Measurements from ENCODE around the gene ADAM22. TPM values are rescaled to one million over a fixed set of nuclear protein-coding genes. Genes with fewer than 3 reads are reported as not detected.

ADAM22 gene
- polyA plus RNA-seq, 1 donor from 2014 or later, result 46.3 TPM

GRCh38 chr7:88205179-88205578 is 271.1 kb downstream of the ADAM22 start:
- Histone ChIP-seq H3K9me3 (ENCODE audit: low read length) (no peaks in the 10 kb centered on the region), H3F3A (ENCODE audit: insufficient read depth, low read length, poor library complexity, severe bottlenecking) (no peaks in the 10 kb centered on the region), H3K79me2 (replicated peaks; ENCODE audit: insufficient read depth, low read length) (no peaks in the 10 kb centered on the region), H3K27me3 (ENCODE audit: insufficient read depth, low read depth, low read length) (no peaks in the 10 kb centered on the region), H3K4me3 (ENCODE audit: low read length) (no peak overlapping the region), H3K4me2 (ENCODE audit: low read length) (no peak overlapping the region), H3K27ac (ENCODE audit: low read length) (no peak overlapping the region), H3K9ac (ENCODE audit: low read length) (no peak overlapping the region), H3K36me3 (ENCODE audit: insufficient read depth, low read length) (peaks cover 24% of the 10 kb centered on the region), H3K9me2 (ENCODE audit: insufficient read depth, low read length) (no peaks in the 10 kb centered on the region), H2AFZ (ENCODE audit: low read depth, low read length) (no peak overlapping the region), H4K20me1 (ENCODE audit: insufficient read depth) (no peaks in the 10 kb centered on the region)
- TF ChIP-seq RAD21 (conservative IDR thresholded peaks at IDR 0.05), result no peak
- no peak for TF ChIP-seq SMC3 (conservative IDR thresholded peaks at IDR 0.05; ENCODE audit: poor library complexity)
- TF ChIP-seq EP300 (conservative IDR thresholded peaks at IDR 0.05; ENCODE audit: poor library complexity, severe bottlenecking), result no peak
- TF ChIP-seq TAF1 (IDR thresholded peaks at IDR 0.05; ENCODE audit: low read depth), result no peak
- TF ChIP-seq, protein P1, sequence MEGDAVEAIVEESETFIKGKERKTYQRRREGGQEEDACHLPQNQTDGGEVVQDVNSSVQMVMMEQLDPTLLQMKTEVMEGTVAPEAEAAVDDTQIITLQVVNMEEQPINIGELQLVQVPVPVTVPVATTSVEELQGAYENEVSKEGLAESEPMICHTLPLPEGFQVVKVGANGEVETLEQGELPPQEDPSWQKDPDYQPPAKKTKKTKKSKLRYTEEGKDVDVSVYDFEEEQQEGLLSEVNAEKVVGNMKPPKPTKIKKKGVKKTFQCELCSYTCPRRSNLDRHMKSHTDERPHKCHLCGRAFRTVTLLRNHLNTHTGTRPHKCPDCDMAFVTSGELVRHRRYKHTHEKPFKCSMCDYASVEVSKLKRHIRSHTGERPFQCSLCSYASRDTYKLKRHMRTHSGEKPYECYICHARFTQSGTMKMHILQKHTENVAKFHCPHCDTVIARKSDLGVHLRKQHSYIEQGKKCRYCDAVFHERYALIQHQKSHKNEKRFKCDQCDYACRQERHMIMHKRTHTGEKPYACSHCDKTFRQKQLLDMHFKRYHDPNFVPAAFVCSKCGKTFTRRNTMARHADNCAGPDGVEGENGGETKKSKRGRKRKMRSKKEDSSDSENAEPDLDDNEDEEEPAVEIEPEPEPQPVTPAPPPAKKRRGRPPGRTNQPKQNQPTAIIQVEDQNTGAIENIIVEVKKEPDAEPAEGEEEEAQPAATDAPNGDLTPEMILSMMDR (IDR thresholded peaks at IDR 0.05; ENCODE audit: poor library complexity, severe bottlenecking), result no peak
- TF ChIP-seq REST (IDR thresholded peaks at IDR 0.05; ENCODE audit: borderline replicate concordance), result no peak
- no peak for TF ChIP-seq MXI1 (conservative IDR thresholded peaks at IDR 0.05; ENCODE audit: poor library complexity, severe bottlenecking)
- no peak for TF ChIP-seq EZH2 (IDR thresholded peaks at IDR 0.05; ENCODE audit: borderline replicate concordance, insufficient read depth, low read length, poor library complexity, severe bottlenecking)
- TF ChIP-seq POLR2AphosphoS5 (IDR thresholded peaks at IDR 0.05), result no peak

- H3K9ac ChIP-seq (ENCODE audit: low read length), result no peak overlapping the region
- H3K36me3 ChIP-seq (ENCODE audit: insufficient read depth, low read length), result peaks cover 24% of the 10 kb centered on the region
Measured at GRCh38 chr7:88206254-88206653, 272.2 kb downstream of the ADAM22 start.

More at GRCh38 chr7:88206254-88206653, 272.2 kb downstream of the ADAM22 start:
- Histone ChIP-seq H4K20me1 (ENCODE audit: insufficient read depth) (no peaks in the 10 kb centered on the region), H3K27ac (ENCODE audit: low read length) (no peak overlapping the region), H3K27me3 (ENCODE audit: insufficient read depth, low read depth, low read length) (no peaks in the 10 kb centered on the region), H3F3A (ENCODE audit: insufficient read depth, low read length, poor library complexity, severe bottlenecking) (no peaks in the 10 kb centered on the region), H3K4me3 (ENCODE audit: low read length) (no peak overlapping the region), H2AFZ (ENCODE audit: low read depth, low read length) (no peak overlapping the region), H3K79me2 (replicated peaks; ENCODE audit: insufficient read depth, low read length) (no peaks in the 10 kb centered on the region), H3K9me2 (ENCODE audit: insufficient read depth, low read length) (no peaks in the 10 kb centered on the region), H3K4me2 (ENCODE audit: low read length) (no peak overlapping the region), H3K9me3 (ENCODE audit: low read length) (no peaks in the 10 kb centered on the region)
- TF ChIP-seq, protein P1 (IDR thresholded peaks at IDR 0.05; ENCODE audit: poor library complexity, severe bottlenecking), result no peak
- TF ChIP-seq POLR2AphosphoS5 (IDR thresholded peaks at IDR 0.05) (no peak), MXI1 (conservative IDR thresholded peaks at IDR 0.05; ENCODE audit: poor library complexity, severe bottlenecking) (no peak), RAD21 (conservative IDR thresholded peaks at IDR 0.05) (no peak), REST (IDR thresholded peaks at IDR 0.05; ENCODE audit: borderline replicate concordance) (no peak), TAF1 (IDR thresholded peaks at IDR 0.05; ENCODE audit: low read depth) (no peak), EP300 (conservative IDR thresholded peaks at IDR 0.05; ENCODE audit: poor library complexity, severe bottlenecking) (no peak), EZH2 (IDR thresholded peaks at IDR 0.05; ENCODE audit: borderline replicate concordance, insufficient read depth, low read length, poor library complexity, severe bottlenecking) (no peak), SMC3 (conservative IDR thresholded peaks at IDR 0.05; ENCODE audit: poor library complexity) (no peak)
